Vagina (tissue), 2 donors: ENCODE results near the gene FAM107B.

Experiments
- POLR2AphosphoS5 ChIP-seq, 2 donors: sonication (generic); formaldehyde crosslinking; IDR thresholded peaks; one replicate each; pipeline ENCODE4 v1.9.0; 2017; ENCODE audit warnings: antibody characterized with exemption in 2 of 2, mild to moderate bottlenecking in 2 of 2, low read depth in 1 of 2; ENCODE audit not compliant: insufficient read depth in 1 of 2
- TF ChIP-seq, protein P1 (sequence below), 3 experiments: fragments of 450-650 bp in 2 of 3; fragments of 200-600 bp in 1 of 3; sonication (generic) in 1 of 3; IDR thresholded peaks; one replicate each; pipeline ENCODE4 v1.5.1; 2017 to 2019; ENCODE audit warnings: antibody characterized with exemption in 3 of 3, mild to moderate bottlenecking in 2 of 3, moderate library complexity in 2 of 3

DNA sequence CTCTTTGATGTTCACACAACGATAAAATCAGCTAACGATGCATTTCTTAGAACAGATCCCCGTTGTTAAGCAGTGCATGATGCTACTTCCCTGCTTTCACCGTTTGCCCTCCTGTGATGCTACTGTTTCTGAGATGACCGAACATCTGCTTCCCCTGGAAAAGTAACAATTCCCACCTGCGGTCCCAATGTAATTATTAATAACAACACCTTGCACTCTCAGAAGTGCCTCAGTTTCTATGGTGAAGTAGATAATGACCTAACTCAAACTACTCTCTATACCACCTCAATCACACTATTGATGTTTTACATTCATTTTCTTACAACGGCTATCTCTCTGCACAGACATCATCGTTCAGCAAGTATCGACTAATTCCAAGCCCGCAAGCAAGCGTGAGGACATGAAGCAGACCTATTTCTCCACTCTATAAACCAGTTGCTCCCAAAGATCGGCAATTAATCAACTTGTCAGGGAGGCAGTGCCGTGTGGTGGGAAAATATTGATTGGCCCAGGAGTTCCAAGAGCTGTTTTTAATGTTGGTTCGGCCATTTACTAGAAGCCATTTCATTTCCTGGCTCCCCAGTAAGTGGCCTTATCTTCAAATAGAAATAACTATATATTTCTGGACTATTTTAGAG is 42.7 kb downstream of the FAM107B start:
- TF ChIP-seq POLR2AphosphoS5 (IDR thresholded peaks at IDR 0.05; ENCODE audit: insufficient read depth in 1 of 2, low read depth in 1 of 2): no peak
- TF ChIP-seq, protein P1, sequence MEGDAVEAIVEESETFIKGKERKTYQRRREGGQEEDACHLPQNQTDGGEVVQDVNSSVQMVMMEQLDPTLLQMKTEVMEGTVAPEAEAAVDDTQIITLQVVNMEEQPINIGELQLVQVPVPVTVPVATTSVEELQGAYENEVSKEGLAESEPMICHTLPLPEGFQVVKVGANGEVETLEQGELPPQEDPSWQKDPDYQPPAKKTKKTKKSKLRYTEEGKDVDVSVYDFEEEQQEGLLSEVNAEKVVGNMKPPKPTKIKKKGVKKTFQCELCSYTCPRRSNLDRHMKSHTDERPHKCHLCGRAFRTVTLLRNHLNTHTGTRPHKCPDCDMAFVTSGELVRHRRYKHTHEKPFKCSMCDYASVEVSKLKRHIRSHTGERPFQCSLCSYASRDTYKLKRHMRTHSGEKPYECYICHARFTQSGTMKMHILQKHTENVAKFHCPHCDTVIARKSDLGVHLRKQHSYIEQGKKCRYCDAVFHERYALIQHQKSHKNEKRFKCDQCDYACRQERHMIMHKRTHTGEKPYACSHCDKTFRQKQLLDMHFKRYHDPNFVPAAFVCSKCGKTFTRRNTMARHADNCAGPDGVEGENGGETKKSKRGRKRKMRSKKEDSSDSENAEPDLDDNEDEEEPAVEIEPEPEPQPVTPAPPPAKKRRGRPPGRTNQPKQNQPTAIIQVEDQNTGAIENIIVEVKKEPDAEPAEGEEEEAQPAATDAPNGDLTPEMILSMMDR (IDR thresholded peaks at IDR 0.05): no peak
